ENCODE data around the gene CNTLN. TPM values are rescaled to one million over a fixed set of nuclear protein-coding genes. Genes with fewer than 3 reads are reported as not detected.

CNTLN gene
- total and polyA plus RNA-seq, 2 donors (not counting 1 experiment from before 2014, with no cell fraction given) = 9.1 to 13.0 TPM

DNA sequence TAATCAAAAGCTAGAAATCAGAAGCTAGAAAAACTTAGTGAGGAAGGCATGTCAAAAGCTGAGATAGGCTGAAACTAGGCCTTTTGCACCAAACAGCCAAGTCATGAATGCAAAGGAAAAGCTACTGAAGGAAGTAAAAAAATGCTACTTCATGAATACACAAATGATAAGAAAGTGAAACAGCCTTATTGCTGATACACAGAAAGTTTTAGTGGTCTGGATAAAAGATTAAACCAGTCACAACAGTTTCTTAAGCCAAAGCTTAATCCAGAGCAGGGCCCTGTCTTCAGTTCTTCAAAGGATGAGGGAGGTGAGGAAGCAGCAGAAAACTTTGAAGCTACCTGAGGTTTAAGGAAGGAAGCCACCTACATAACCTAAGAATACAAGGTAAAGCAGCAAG lies 341.6 kb downstream of the CNTLN start:
- no peak overlapping the region for H3K9ac ChIP-seq (ENCODE audit: insufficient read depth, low read length)
- H3K4me2 ChIP-seq (ENCODE audit: extremely low read depth, insufficient read depth, low read length) = no peak overlapping the region
- H3K36me3 ChIP-seq (ENCODE audit: control insufficient read depth, insufficient read depth, low read length) = no peaks in the 10 kb centered on the region
- DNase-seq (ENCODE audit: low read depth in 2 of 2) = no peak
- no peaks in the 10 kb centered on the region for H3K27me3 ChIP-seq (ENCODE audit: control insufficient read depth, insufficient read depth, low read length)
- H3K9me3 ChIP-seq (ENCODE audit: control insufficient read depth, insufficient read depth, low read depth, low read length) = no peaks in the 10 kb centered on the region
- H3K27ac ChIP-seq (ENCODE audit: insufficient read depth, low read length) = no peak overlapping the region
- no peaks in the 10 kb centered on the region for H4K20me1 ChIP-seq (ENCODE audit: control insufficient read depth, extremely low read depth, insufficient read depth, low read length)
- no peaks in the 10 kb centered on the region for H3K79me2 ChIP-seq (ENCODE audit: control insufficient read depth, insufficient read depth, low read length)
- TF ChIP-seq EZH2 (IDR thresholded peaks at IDR 0.05; ENCODE audit: low read length, missing control alignments) = no peak
- TF ChIP-seq, protein P1, sequence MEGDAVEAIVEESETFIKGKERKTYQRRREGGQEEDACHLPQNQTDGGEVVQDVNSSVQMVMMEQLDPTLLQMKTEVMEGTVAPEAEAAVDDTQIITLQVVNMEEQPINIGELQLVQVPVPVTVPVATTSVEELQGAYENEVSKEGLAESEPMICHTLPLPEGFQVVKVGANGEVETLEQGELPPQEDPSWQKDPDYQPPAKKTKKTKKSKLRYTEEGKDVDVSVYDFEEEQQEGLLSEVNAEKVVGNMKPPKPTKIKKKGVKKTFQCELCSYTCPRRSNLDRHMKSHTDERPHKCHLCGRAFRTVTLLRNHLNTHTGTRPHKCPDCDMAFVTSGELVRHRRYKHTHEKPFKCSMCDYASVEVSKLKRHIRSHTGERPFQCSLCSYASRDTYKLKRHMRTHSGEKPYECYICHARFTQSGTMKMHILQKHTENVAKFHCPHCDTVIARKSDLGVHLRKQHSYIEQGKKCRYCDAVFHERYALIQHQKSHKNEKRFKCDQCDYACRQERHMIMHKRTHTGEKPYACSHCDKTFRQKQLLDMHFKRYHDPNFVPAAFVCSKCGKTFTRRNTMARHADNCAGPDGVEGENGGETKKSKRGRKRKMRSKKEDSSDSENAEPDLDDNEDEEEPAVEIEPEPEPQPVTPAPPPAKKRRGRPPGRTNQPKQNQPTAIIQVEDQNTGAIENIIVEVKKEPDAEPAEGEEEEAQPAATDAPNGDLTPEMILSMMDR (conservative IDR thresholded peaks at IDR 0.05 in 1 of 2, IDR thresholded peaks at IDR 0.05 in 1 of 2; ENCODE audit: low read depth in 1 of 2, low read length in 2 of 2) = no peak
- no peak overlapping the region for H3K4me3 ChIP-seq (replicated peaks in 1 of 4; ENCODE audit: control extremely low read depth in 1 of 4, insufficient read depth in 1 of 4, low read depth in 3 of 4, low read length in 4 of 4)
- no peak overlapping the region for H2AFZ ChIP-seq (ENCODE audit: low read length)
- H3K4me1 ChIP-seq (ENCODE audit: control insufficient read depth, extremely low read depth, insufficient read depth, low read length) = no peaks in the 10 kb centered on the region

- Histone ChIP-seq H3K9me3 (ENCODE audit: control insufficient read depth, insufficient read depth, low read depth, low read length) (no peaks in the 10 kb centered on the region), H3K27ac (ENCODE audit: insufficient read depth, low read length) (no peak overlapping the region), H3K4me1 (ENCODE audit: control insufficient read depth, extremely low read depth, insufficient read depth, low read length) (no peaks in the 10 kb centered on the region), H3K4me3 (replicated peaks in 1 of 4; ENCODE audit: control extremely low read depth in 1 of 4, insufficient read depth in 1 of 4, low read depth in 3 of 4, low read length in 4 of 4) (no peak overlapping the region), H3K27me3 (ENCODE audit: control insufficient read depth, insufficient read depth, low read length) (no peaks in the 10 kb centered on the region), H3K9ac (ENCODE audit: insufficient read depth, low read length) (no peak overlapping the region), H3K4me2 (ENCODE audit: extremely low read depth, insufficient read depth, low read length) (no peak overlapping the region), H4K20me1 (ENCODE audit: control insufficient read depth, extremely low read depth, insufficient read depth, low read length) (no peaks in the 10 kb centered on the region), H3K36me3 (ENCODE audit: control insufficient read depth, insufficient read depth, low read length) (no peaks in the 10 kb centered on the region), H2AFZ (ENCODE audit: low read length) (no peak overlapping the region), H3K79me2 (ENCODE audit: control insufficient read depth, insufficient read depth, low read length) (no peaks in the 10 kb centered on the region)
- TF ChIP-seq, protein P1 (conservative IDR thresholded peaks at IDR 0.05 in 1 of 2, IDR thresholded peaks at IDR 0.05 in 1 of 2; ENCODE audit: low read depth in 1 of 2, low read length in 2 of 2) = no peak
- TF ChIP-seq EZH2 (IDR thresholded peaks at IDR 0.05; ENCODE audit: low read length, missing control alignments) = no peak
- no peak for DNase-seq (ENCODE audit: low read depth in 2 of 2)
Observed at GRCh38 chr9:17477816-17478215, 343.0 kb downstream of the CNTLN start.

- no peak overlapping the region for H3K9ac ChIP-seq (ENCODE audit: insufficient read depth, low read length)
- TF ChIP-seq EZH2 (IDR thresholded peaks at IDR 0.05; ENCODE audit: low read length, missing control alignments) = no peak
- TF ChIP-seq, protein P1 (conservative IDR thresholded peaks at IDR 0.05 in 1 of 2, IDR thresholded peaks at IDR 0.05 in 1 of 2; ENCODE audit: low read depth in 1 of 2, low read length in 2 of 2) = no peak
Observed at GRCh38 chr9:17480966-17481365, 346.1 kb downstream of the CNTLN start.

More at GRCh38 chr9:17480966-17481365, 346.1 kb downstream of the CNTLN start:
- no peaks in the 10 kb centered on the region for H3K9me3 ChIP-seq (ENCODE audit: control insufficient read depth, insufficient read depth, low read depth, low read length)
- H3K4me1 ChIP-seq (ENCODE audit: control insufficient read depth, extremely low read depth, insufficient read depth, low read length) = no peaks in the 10 kb centered on the region
- no peaks in the 10 kb centered on the region for H4K20me1 ChIP-seq (ENCODE audit: control insufficient read depth, extremely low read depth, insufficient read depth, low read length)
- H3K36me3 ChIP-seq (ENCODE audit: control insufficient read depth, insufficient read depth, low read length) = no peaks in the 10 kb centered on the region
- no peak overlapping the region for H3K4me3 ChIP-seq (replicated peaks in 1 of 4; ENCODE audit: control extremely low read depth in 1 of 4, insufficient read depth in 1 of 4, low read depth in 3 of 4, low read length in 4 of 4)
- H2AFZ ChIP-seq (ENCODE audit: low read length) = no peak overlapping the region
- no peak overlapping the region for H3K4me2 ChIP-seq (ENCODE audit: extremely low read depth, insufficient read depth, low read length)
- no peaks in the 10 kb centered on the region for H3K27me3 ChIP-seq (ENCODE audit: control insufficient read depth, insufficient read depth, low read length)
- no peaks in the 10 kb centered on the region for H3K79me2 ChIP-seq (ENCODE audit: control insufficient read depth, insufficient read depth, low read length)
- H3K27ac ChIP-seq (ENCODE audit: insufficient read depth, low read length) = no peak overlapping the region
- DNase-seq (ENCODE audit: low read depth in 2 of 2) = no peak
